Activated T-helper 1 cell treated with Interleukin-2 at 50 U/mL for 16 hours (primary cell): ENCODE measurements around the gene PMPCA.

Experiments
- DNase-seq: peaks from one replicate; pipeline ENCODE4 v3.0.0-alpha.2; 2020; ENCODE audit warnings: low read depth

Gene PMPCA

GRCh38 chr9:136410500-136411287 lies at the start of gene PMPCA, which contains the start of gene ENTR1:
Gene PMPCA, plus strand, starts transcription at chr9:136410658. Its CDS starts 11 bp downstream, at chr9:136410669.
Gene ENTR1, minus strand, starts transcription at chr9:136410614. Its CDS starts 217 bp downstream, at chr9:136410397.
- DNase-seq = peak; percentile 91

GRCh38 chr9:136361047-136361753 lies 49.3 kb upstream of the PMPCA start:
- DNase-seq = no peak

- DNase-seq = no peak
These were observed 48.6 kb upstream of the PMPCA start for GRCh38 chr9:136361754-136362449.

DNA sequence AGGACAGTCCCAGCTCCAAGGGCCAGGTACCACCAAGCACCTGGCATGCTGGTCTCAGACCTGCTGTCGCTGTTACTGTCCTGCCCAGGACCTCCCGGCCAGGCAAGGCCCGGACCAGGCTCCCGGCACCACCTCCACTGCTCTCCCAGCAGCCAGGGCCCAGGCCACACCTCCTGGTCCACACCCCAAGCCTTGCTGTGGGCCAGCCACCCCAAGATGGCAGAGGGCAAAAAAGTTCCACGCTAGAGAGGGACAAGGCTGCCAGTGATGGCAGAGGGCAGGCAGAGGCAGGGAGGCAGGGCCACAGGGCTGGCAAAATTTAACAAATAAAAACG lies 48.0 kb upstream of the PMPCA start:
- no peak for DNase-seq

GRCh38 chr9:136363106-136363948 lies 47.1 kb upstream of the PMPCA start, which contains the start of gene DNLZ:
Gene DNLZ, minus strand, starts transcription at chr9:136363744. Its CDS starts 30 bp downstream, at chr9:136363714.
- peak; percentile 85 for DNase-seq

DNA sequence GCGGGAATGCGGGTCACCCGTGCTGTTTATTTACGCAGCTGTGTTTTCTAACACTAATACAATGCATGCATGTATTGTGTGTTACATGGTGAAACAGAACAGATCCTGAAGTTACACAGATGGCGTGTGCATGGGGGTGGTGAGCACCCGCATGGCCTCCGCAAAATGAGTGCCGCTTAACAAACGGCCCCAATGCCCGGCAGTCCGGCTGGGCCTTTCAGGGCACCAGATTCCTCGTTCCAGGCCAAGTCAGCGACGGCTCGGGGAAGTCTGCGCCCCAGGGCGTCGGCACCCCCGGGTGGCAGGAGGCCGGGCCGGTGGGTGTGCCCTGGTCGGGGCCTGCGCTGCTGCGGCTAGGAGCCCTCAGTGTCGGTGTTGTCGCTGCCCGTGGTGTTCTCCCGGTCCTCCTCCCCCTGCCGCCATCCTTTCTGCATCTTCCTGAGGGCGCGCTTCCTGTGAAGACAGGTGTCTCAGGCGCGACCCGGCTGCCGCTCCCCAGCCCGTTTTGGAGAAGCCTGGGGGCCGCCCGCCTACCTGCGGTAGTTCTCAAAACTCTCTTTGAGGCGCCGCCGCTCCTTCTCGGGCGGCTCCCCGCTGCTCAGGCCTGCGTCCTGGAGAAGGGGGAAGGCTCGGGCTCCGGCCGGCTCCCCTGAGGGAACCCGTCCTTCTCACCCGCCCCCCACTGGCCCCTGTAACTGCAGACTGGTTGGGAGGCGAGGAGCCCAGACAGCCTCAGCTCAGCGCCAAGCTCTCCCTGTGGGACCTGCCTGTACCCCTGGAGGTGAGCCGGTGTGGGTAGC lies 46.3 kb upstream of the PMPCA start:
- DNase-seq = no peak

- DNase-seq = no peak
These were observed 45.3 kb upstream of the PMPCA start for GRCh38 chr9:136364942-136365774.

DNA sequence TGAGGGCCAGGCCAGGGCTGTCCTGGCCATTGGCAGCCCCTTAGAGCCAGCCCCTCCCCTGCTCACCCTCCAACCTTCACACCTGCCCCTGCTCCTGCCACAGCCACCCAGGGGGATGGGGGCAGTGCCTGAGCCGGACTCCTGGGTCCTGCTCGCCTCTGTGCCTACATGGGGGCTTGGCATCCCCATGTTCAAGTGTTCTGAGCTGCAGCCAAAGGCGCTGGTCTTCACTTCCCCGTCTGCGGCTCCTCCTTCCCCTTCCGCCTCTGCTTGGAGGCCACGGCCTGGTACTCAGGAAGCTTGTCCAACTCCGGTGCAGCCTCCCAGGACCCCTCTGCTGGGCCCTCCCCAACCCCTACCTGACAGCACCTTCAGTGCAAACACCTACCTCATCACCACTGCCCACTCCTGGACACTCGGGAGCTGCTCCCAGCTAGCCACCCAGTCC lies 44.7 kb upstream of the PMPCA start:
- no peak for DNase-seq

DNA sequence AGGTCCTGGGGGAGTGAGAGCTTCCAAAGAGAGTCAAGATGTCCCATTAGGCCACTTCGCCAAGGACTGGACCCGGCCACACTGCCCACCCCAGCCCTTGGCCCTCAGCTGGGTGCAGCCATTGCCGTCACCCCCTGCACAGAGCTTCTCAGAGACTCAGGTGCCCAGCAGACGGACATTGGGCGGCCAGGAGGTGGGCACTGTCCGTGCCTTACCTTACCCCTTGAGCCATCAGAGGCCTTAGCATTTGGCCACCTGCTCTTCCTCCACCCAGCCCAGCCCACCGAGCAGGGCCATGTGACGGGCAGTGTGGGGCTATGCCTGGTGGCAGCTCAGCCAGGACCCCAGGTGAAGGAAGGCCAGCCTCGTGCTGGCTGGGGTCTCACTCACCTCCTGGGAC lies 43.6 kb upstream of the PMPCA start:
- no peak for DNase-seq

GRCh38 chr9:136367296-136368145 lies 42.9 kb upstream of the PMPCA start:
- no peak for DNase-seq

GRCh38 chr9:136368190-136368589 lies 42.3 kb upstream of the PMPCA start:
- DNase-seq = no peak

GRCh38 chr9:136370037-136370436 lies 40.4 kb upstream of the PMPCA start:
- no peak for DNase-seq

GRCh38 chr9:136370687-136371532 lies 39.5 kb upstream of the PMPCA start:
- no peak for DNase-seq

- no peak for DNase-seq
These were observed 39.0 kb upstream of the PMPCA start for GRCh38 chr9:136371533-136371880.

DNA sequence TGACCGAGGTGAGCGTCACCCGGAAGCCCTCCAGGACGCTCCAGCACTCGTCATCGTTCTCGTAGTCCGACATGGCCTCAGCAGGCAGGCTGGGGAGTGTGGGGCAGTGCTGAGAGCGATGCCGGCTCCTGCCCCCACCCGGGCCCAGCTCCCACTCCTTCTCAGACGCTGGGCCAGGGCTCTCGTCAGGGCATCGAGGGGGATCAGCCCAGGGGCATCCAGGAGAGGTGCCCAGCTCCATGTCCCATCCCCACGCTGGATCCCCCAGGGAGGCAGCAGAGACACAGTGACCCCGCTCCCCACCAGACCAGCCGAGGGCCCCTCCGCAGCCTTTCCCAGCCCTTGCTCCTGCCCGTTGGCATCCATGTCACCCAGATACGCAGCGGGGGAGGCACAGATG lies 38.5 kb upstream of the PMPCA start:
- DNase-seq = no peak

DNA sequence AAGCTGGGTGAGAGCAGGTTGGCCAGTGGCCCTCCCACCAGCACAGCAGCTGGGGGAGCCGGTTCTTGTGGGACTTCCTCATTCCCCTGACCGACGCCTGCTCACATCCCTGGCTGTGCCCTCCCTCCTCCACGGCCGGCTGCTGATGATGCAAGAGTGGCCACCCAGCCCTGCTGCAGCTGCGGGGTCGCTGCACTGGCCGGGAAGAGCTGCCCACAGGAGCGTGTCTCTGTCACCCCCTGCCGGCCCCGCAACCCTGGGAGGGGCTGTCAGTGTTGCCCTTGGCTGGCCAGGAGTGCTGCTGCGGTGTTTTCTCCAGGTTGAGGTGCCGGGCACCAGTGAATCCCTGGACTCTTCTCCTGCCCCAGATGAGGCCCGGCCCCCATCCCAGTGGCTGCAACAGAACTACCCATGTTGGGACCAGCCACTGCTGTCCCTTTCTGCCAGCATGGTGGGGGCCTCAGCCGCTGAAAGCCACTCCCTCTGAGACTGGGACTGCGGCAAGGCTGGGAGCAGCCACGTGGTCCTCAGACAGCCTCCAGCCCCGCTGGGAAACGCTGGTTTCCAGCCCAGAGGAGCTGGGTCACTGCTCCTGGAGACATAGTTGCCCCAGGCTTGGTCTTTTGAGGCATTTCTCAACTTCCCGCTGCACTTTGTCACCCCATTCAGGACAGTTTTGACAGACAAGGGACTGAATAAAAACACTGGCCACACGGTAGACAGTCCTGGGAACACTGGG lies 37.7 kb upstream of the PMPCA start:
- DNase-seq = no peak
